GM18519 (cell line): Measurements from ENCODE around the gene XAGE3.
"Not testable (repeated sequence)": the region's sequence is repeated elsewhere in the genome, so short reads cannot be mapped to it uniquely, and the experiment has no call there.

Experiments
- ATAC-seq: cut with Tn5 transposase; IDR thresholded peaks from one replicate; pipeline ENCODE4 v1.9.1; 2021; ENCODE audit warnings: mild to moderate bottlenecking, moderate library complexity; ENCODE audit not compliant: unreplicated experiment, low FRiP score

XAGE3 gene

GRCh38 chrX:52867610-52868348, at the start of gene XAGE3:
Gene XAGE3 (minus strand): TSS chrX:52868083. CDS start chrX:52867133, 950 bp downstream.
- ATAC-seq, result no peak

GRCh38 chrX:52914704-52915103, 46.8 kb upstream of the XAGE3 start:
- not testable (repeated sequence) for ATAC-seq

- ATAC-seq, result not testable (repeated sequence)
Observed at GRCh38 chrX:52913681-52914080, 45.8 kb upstream of the XAGE3 start.

GRCh38 chrX:52909313-52909969, 41.6 kb upstream of the XAGE3 start:
- ATAC-seq, result not testable (repeated sequence)

- ATAC-seq, result not testable (repeated sequence)
Observed at GRCh38 chrX:52907900-52908299, 40.0 kb upstream of the XAGE3 start.

- ATAC-seq, result not testable (repeated sequence)
Observed at GRCh38 chrX:52907137-52907536, 39.3 kb upstream of the XAGE3 start.

GRCh38 chrX:52906072-52906471, 38.2 kb upstream of the XAGE3 start:
- not testable (repeated sequence) for ATAC-seq

GRCh38 chrX:52905531-52905930, 37.6 kb upstream of the XAGE3 start:
- ATAC-seq, result not testable (repeated sequence)

GRCh38 chrX:52896855-52897709, 29.2 kb upstream of the XAGE3 start, which contains the start of gene FAM156B:
Gene FAM156B (plus strand): TSS chrX:52897330. CDS start chrX:52907226, 9,896 bp downstream.
- peak; percentile 77 for ATAC-seq

GRCh38 chrX:52896438-52896837, 28.6 kb upstream of the XAGE3 start:
- peak; percentile 12 for ATAC-seq

GRCh38 chrX:52888090-52888489, 20.2 kb upstream of the XAGE3 start:
- not testable (repeated sequence) for ATAC-seq

GRCh38 chrX:52887459-52887858, 19.6 kb upstream of the XAGE3 start:
- ATAC-seq, result not testable (repeated sequence)

GRCh38 chrX:52876386-52876785, 8.5 kb upstream of the XAGE3 start:
- ATAC-seq, result not testable (repeated sequence)

GRCh38 chrX:52875436-52875835, 7.6 kb upstream of the XAGE3 start:
- ATAC-seq, result not testable (repeated sequence)

- no peak for ATAC-seq
Observed at GRCh38 chrX:52874661-52875060, 6.8 kb upstream of the XAGE3 start.

GRCh38 chrX:52873825-52874224, 5.9 kb upstream of the XAGE3 start:
- ATAC-seq, result not testable (repeated sequence)

GRCh38 chrX:52870046-52870445, 2.2 kb upstream of the XAGE3 start:
- no peak for ATAC-seq

- no peak for ATAC-seq
Observed at GRCh38 chrX:52865343-52865998, 2.4 kb downstream of the XAGE3 start.

- ATAC-seq, result not testable (repeated sequence)
Observed at GRCh38 chrX:52856991-52857525, 10.8 kb downstream of the XAGE3 start.
